C1 segment of cervical spinal cord (tissue), 14 donors: ENCODE results near the gene VSTM1.
A peak's percentile ranks its signal among the peaks of the same experiment; 100 is the strongest.
"Not testable (repeated sequence)": the region's sequence is repeated elsewhere in the genome, so short reads cannot be mapped to it uniquely, and the experiment has no call there.

Source experiments
- DNase-seq, 14 donors: peaks; one replicate each; lab custom pipeline; 2025; lab: John Stamatoyannopoulos, UW

Gene VSTM1

DNA sequence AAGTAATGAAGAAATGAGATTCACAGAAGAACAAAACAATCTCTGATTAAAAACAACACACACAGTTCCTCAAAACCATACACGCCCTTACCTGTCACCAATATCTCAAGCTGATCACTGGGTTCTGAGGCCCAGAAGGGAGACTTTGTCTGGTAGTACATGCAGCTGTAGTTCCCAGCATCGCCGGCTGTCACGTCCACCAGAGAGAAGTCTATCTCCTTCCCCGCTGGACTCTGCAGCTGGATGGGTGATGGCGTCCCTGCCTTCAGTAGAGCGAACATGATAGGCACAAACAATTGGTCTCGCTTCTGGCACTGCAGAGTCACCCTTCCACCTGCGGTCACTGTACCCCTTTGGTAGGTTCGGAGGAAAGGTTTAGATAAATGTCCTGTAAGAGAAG is 10.1 kb upstream of the VSTM1 start:
- DNase-seq, result no peak

DNA sequence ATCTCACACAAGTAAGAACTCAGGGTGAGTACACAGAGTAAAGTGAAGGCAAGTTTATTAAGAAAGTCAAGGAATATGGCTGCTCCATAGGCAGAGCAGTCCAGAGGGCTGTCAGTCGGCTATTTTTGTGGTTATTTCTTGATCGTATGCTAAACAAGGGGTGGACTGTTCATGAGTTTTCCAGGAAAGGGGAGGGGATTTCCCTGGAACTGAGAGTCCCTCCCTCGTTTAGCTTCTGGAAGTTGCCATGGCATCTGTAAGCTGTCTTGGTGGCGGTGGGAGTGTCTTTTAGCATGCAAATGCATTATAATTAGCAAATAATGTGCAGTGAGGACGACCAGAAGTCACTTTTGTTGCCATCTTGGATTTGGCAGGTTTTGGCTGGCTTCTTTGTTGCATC is 5.8 kb upstream of the VSTM1 start:
- DNase-seq, result no peak

DNA sequence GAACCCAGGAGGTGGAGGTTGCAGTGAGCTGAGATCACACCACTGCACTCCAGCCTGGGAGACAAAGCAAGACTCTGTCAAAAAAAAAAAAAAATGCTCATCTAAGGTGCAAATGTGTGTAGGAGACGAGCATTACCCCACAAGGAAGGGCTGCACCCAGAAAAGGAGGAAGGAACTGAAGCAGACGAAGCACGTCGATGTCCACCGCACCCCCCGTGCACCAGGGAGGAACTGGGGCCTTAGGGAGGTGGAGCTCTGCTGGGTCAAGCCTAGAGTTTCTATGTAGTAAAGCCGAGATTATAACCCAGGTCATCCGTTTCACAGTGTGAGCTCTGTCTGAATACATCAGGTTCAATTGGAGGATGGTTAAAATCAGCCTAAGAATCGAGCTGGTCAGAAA is 1.1 kb downstream of the VSTM1 start:
- DNase-seq, result no peak

DNA sequence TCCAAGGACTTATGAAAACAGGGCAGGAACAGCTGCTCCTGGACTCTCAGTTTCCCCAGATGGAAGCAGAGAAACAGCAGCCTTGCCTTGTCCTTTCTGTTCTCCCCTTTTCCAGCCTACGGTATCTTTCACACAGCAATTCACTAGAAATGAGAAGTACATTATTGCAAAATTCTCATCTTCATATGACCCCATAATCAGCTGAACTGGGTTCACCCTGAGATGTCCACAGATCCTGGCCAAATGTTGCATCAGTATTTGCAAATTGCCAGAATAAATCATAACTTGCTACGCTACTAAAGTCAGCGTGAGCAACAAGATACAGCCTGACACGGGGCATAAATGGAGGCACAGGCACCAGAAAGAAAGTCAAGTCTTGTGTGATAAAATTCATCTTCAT is 16.1 kb downstream of the VSTM1 start:
- no peak for DNase-seq

DNA sequence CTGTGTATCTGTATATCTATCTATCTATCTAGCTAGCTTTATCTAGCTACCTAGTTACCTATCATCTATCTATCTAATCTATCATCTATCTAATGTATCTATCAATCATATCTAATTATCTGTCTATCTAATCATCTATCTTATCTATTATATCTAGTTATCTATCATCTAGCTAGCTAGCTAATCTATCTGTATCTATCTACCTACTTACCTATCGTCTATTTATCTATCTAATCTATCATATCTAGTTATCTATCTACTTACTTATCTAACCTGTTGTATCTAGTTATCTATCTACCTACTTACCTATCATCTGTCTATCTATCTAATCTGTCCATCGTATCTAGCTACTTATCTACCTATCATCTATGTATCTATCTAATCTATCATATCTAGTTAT is 17.9 kb downstream of the VSTM1 start:
- DNase-seq, result no peak

DNA sequence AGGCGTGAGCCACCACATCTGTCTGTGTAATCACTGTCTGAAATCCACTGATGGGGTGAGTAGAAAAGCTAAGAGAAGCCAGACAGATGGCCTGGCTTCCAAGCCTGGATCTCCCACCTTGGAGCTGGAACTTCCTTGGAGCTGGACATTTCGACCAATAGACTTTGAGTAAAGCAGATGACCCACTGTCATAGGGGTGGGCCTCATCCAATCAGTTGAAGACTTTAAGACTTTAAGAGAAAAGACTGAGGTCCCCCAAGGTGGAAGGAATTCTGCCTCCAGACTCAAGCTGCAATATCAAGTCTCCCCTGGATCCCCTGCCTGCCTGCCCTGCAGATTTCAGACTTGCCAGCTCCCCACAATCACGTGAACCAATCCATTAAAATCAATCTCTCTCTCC is 20.7 kb downstream of the VSTM1 start:
- DNase-seq, result no peak

DNA sequence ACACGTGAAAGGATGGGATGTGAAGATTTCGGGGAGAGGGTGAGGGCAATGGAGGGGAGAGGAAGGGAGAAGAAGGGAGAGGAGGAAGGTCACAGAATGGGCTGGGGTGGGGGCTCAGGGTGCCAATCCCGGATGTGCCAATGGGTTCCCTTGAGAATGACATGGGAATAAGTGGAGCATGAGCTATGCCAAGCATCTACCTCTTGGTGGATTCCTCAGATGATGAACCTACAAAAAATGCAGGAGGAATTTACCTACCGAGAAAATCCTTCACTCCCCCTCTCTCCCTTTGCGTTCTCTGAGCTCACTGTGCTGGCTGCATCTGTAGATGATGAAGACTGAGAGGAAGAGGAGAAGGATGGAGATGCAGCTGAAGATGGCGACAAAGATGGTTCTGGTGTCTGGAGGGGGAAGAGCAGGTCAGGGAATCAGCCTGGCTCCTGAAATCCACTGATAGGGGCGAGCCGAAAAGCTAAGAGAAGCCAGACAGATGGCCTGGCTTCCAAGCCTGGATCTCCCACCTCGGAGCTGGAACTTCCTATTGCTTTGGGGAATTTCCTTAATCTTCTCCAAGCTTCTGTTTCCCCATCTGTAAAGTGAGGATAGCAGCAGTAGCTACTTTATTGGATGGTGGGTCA is 21.6 kb downstream of the VSTM1 start:
- DNase-seq, result no peak

DNA sequence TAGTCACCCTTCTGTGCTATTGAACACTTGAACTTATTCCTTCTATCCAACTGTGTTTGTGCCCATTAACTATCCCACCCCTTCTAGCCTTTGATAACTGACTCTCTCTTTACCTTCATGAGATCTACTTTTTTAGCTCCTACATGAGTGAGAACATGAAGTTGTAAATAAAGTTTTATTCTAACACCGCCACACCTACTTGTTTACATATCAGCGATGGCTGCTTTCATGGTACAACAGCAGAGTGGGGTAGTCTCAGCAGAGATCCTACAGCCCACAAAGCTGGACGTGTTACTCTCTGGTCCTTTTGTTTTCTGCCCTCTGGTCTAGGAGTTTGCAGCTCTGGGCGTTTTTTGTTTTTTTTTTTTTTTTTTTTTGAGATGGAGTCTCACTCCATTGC is 23.7 kb downstream of the VSTM1 start:
- no peak for DNase-seq

DNA sequence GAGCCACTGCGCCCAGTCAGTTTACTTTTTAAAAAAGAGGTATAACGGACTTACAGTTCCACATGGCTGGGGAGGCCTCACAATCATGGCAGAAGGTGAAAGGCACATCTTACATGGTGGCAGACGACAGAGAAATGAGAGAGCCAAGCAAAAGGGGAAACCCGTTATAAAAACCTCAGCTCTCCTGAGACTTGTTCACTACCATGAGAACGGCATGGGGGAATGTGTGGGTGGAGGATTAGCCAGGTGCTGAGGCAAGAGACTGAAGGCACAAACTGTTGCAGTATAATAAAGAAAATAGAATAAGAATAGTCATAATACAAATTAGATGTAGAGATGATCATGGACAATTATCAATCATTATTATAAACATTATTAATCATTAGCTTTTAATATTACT is 27.2 kb downstream of the VSTM1 start:
- not testable (repeated sequence) for DNase-seq

DNA sequence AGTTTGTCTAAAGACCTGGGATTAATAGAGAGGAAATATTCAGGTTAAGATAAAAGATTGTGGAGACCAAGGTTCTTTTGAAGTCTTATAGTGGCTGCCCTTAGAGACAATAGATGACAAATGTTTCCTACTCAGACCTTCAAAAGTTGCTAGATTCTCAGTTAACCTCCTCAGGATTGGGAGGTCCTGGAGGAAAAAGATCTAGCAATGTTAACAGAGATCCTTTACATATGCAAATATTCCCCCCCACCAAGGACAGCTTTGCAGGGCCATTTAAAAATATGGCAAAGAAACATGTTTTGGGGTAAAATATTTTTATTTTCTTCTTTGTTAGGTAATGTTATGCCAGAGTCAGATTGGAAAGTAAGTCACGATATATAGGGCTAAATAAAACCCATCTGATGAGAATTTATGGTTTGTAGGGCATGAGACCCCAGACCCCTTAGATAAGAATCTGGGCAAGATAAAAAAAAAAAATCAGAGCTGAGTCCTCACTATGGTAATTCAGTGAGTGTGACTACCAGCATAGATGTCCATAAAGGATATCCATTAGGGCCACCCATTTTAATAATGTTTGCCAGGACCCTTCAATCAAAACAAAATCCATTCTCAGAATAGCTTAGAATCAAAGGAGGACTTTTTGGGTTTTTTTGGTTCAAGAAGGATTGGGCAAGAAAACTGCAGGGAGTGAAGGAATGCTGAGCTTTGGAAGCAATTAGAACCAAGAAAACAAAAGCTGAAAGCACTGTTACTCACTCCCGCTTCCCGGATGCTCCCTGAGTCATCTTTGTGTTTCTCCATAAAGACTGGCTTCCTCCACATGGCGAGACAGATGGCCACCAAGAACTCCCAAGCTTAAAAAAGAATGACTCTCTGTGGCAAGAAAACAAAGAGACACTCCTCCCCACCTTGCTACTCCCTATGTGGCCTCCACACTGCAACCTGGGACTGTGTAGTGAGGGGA is 28.2 kb downstream of the VSTM1 start:
- DNase-seq, result no peak

DNA sequence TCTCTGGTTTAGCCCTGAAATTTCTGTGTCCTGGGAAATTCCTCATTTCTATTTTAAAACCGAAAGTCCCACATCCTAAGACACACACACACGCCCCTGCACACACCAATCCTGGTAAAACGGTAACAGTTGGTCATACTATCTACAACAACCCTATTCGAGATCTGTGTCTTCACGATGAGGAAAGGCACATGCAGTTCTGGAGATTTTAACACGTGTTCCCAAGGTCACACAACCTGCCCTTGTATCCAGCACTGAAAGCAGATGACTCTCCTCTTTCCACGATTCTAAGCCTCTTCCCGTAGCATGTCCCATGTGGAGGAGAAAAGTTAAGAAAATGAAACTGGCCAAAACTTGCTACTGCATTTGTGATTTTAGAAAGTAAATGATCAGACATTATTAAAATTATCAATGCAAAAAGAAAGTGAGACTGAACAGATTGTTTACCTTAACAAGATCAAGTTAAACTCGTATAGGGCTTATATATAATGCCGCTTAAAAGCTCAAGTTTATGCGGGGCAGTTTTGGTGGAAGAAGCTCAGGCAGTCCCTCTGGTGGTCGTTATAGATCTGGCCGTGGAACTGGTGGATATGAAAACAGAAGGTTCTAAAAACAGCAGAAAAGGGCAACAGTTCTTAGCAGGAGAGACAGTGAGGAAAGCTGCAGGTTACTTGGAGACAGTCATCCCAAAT is 32.7 kb downstream of the VSTM1 start:
- no peak for DNase-seq

DNA sequence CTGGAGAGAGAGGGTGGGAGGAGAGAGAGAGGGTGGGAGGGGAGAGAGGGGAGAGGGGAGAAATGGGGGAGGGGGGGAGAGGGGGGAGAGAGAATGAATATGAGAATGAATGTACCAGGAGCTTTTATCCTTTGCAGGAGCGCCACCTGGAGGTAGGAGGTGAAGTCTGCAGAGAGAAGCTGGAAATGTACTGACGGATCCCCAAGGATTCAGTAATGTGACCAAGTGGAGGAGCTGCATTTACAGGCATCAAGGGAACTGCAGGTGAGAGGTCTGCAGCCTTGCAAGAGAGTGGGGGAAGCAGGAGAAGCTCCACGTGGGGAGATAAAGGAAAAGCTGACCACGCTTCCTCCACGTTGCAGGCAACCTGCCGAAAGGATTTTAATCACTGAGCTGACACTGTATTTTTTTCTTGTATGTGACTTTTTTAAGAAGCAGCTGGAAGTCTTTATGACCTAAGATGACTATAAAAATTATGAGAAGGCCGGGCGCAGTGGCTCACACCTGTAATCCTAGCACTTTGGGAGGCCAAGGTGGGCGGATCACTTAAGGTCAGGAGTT is 33.7 kb downstream of the VSTM1 start:
- DNase-seq, result peak in 6 of 14 donors; percentile 0 to 13 (median 5)

DNA sequence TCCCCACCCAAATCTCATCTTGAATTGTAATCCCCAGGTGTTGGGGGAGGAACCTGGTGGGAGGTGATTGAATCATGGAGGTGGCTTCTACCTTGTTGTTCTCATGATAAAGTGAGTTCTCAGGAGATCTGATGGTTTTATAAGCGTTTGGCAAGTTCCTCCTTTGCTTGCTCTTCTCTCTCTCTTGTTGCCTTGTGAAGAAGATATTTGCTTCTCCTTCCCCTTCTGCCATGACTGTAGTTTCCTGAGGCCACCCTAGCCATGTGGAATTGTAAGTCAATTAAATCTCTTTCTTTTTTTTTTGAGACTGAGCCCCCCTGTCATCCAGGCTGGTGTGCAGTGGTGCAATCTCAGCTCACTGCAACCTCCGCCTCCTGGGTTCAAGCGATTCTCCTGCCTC is 34.4 kb downstream of the VSTM1 start:
- no peak for DNase-seq

DNA sequence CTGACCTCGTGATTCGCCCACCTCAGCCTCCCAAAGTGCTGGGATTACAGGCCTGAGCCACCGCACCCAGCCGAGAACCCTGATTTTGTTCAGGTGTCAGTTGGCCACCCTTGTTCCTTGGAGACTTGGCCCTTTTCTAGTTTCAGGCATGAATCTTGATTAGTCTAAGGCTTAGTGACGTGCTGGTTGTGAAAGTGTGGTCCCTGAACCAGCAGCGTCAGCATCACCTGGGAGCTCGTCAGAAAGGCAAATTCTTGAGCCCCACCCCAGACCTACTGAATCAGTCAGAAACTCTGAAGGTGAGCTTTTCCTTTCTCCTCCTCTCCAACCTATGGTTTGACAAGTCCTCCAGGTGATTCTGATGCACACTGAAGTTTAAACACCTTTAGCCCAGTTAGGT is 37.0 kb downstream of the VSTM1 start:
- no peak for DNase-seq

DNA sequence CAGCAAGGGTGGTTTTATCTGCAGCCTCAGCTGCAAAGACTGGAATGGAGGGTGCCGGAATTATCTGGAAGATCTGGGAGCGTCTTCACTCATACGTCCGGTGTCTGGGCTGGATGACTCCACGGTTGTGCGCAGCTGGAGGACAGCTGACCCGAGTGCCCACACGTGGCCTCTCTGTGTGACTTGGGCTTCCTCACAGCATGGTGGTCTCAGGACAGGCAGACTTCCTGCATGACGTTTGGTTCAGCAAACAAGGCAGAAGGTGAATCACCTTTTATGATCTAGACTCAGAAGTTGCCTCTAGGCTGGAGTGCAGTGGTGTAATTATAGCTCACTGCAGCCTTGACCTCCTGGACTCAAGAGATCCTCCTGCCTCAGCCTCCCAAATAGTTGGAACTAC is 39.0 kb downstream of the VSTM1 start:
- DNase-seq, result no peak

DNA sequence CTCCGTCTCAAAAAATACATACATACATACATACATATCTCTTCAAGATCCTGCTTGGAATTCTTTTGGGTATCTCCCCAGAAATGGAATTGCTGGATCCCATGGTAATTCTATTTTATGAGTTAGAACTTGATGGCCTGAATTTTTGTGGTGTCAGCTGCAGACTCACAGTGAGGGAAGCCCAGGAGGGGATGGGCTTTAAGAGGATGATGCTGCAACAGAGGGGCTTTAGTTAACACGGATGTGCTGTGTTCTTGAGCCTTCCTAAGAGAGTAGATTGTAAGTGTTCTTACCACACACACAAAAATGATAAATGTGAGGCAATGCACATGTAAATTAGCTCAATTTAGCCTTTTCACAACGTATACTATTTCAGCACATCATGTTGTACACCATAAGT is 40.5 kb downstream of the VSTM1 start:
- DNase-seq, result no peak

DNA sequence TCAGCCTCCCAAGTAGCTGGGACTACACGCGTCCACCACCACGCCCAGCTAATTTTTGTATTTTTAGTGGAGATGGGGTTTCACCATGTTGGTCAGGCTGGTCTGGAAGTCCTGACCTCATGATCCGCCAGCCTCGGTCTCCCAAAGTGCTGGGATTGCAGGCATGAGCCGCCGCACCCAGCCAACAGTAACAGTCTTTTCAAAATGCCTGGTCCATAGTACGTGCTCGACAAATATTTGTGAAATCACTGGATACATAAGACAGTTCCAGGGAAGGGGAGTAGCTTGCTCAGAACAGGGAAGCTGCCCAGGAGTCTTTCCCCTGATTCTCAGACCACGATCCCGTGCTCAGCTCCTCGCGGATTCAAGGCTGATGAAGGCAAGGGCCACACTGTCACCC is 41.8 kb downstream of the VSTM1 start:
- DNase-seq, result no peak

DNA sequence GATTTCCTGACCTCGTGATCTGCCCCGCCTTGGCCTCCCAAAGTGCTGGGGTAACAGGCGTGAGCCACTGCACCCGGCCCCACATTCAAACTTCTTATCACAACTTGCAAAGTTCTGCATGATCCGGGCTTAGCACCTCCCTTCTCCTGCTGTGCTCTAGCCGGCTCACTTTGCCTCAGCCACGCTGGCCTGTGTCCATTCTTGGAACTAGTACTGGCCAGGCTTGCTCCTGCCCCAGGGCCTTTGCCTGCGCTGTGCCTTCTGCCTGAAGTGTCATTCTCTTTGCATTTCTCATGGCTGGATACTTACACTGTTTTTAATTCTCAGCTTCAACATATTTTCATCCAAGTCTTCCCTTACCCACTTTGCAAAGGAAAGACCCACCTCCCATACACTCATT is 42.3 kb downstream of the VSTM1 start:
- DNase-seq, result no peak

DNA sequence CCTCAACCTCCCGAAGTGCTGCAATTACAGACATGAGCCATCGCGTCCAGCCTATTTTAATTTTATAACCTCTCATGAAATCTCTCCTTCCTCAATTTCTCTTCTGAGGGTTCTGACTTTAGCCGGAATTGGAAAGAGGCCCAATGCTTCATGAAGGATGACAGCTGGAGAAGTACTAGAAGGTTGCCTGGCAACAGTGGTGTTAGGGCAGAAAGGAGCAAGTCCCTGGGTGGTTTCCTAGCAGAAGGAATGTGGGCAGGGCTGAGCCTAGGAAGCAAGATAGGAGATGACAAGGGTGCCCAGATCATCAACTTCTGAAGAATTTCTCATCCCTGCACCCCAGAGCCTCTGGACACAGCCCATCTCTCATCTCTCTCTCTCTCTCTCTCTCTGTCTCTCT is 46.4 kb downstream of the VSTM1 start:
- DNase-seq, result no peak

DNA sequence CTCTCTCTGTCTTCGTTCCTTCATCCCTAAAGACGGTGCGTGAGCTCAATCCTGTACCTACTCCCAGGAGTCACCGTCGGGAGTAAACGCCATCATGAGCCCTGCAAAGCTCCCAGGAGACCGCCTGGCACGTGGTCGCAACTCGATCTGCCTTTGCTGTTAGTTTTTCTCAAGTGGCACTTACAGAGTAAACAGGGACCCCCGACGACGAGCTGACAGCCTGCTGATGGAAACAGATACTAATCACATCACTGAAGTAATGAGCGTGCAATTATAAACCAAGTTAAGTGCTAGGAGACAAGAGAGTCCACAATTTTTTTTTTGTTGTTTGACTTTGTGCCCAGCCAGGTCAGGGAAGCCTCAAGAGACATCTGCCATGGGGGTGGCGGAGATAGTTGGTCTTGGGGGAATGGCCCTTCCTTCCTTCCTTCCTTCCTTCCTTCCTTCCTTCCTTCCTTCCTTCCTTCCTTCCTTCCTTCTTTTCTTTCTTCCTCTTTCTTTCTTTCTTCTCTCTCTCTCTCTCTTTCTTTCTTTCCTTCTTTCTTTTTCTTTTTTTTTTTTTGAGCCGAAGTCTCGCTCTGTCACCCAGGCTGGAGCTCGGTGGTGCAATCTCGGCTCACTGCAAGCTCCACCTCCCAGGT is 48.7 kb downstream of the VSTM1 start:
- DNase-seq, result no peak

DNA sequence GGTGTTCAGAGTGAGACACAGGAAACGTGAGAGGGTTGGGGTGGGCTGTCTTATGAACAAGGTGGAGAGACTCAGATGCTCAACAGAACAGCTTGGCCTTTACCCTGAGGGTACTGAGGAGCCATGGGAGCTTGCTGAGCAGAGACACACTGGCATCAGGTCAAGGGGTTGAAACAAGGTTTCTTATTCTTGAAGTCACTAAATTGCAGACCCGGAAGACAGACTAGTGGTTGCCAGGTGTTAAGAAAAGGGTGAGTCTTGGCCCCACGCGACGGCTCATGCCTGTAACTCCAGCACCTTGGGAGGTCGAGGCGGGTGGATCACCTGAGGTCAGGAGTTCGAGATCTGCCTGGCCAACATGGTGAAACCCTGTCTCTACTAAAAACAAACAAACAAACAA is 49.8 kb downstream of the VSTM1 start:
- no peak for DNase-seq
